ENCODE results near the gene ADAMTS13.

GRCh38 chr9:133439337-133439736 is 17.2 kb downstream of the ADAMTS13 start:
- TF ChIP-seq, protein P1, sequence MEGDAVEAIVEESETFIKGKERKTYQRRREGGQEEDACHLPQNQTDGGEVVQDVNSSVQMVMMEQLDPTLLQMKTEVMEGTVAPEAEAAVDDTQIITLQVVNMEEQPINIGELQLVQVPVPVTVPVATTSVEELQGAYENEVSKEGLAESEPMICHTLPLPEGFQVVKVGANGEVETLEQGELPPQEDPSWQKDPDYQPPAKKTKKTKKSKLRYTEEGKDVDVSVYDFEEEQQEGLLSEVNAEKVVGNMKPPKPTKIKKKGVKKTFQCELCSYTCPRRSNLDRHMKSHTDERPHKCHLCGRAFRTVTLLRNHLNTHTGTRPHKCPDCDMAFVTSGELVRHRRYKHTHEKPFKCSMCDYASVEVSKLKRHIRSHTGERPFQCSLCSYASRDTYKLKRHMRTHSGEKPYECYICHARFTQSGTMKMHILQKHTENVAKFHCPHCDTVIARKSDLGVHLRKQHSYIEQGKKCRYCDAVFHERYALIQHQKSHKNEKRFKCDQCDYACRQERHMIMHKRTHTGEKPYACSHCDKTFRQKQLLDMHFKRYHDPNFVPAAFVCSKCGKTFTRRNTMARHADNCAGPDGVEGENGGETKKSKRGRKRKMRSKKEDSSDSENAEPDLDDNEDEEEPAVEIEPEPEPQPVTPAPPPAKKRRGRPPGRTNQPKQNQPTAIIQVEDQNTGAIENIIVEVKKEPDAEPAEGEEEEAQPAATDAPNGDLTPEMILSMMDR (IDR thresholded peaks at IDR 0.05; ENCODE audit: extremely low read depth in 1 of 2, insufficient read depth in 1 of 2, low read depth in 1 of 2, low read length in 2 of 2), result no peak
- TF ChIP-seq EZH2 (IDR thresholded peaks at IDR 0.05; ENCODE audit: borderline replicate concordance, low read depth, low read length, severe bottlenecking) (no peak), POLR2A (IDR thresholded peaks at IDR 0.05; ENCODE audit: low read depth, low read length) (no peak), JUN (IDR thresholded peaks at IDR 0.05; ENCODE audit: borderline replicate concordance, insufficient read depth, insufficient read length, low read depth) (no peak)
- TF ChIP-seq, protein P2, sequence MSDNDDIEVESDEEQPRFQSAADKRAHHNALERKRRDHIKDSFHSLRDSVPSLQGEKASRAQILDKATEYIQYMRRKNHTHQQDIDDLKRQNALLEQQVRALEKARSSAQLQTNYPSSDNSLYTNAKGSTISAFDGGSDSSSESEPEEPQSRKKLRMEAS (IDR thresholded peaks at IDR 0.05; ENCODE audit: insufficient read depth, insufficient read length), result no peak

Measured in endothelial cell of umbilical vein (primary cell).